Omental fat pad (tissue), 4 donors: ENCODE data around the gene SLC26A11. TPM values are rescaled to one million over a fixed set of nuclear protein-coding genes. Genes with fewer than 3 reads are reported as not detected.
"Not testable (repeated sequence)": the region's sequence is repeated elsewhere in the genome, so short reads cannot be mapped to it uniquely, and the experiment has no call there.

Experiments used
- ATAC-seq: fragments of 150-250 bp; one replicate; pipeline ENCODE4 v1.9.1; 2016; ENCODE audit warnings: mild to moderate bottlenecking, moderate library complexity; ENCODE audit not compliant: low FRiP score
- DNase-seq: peaks from one replicate; pipeline ENCODE4 v3.0.0-alpha.2; 2019; ENCODE audit warnings: low spot score
- CTCF ChIP-seq, 3 donors: fragments of 450-650 bp; IDR thresholded peaks; one replicate each; pipeline ENCODE4 v1.5.1; 2016 to 2017; ENCODE audit warnings: antibody characterized with exemption in 3 of 3, mild to moderate bottlenecking in 3 of 3, moderate library complexity in 2 of 3
- total RNA-seq, 4 donors: library from RNA; depleted of rRNA; stranded (reverse); fragments of >200 nt; gene quantifications; one replicate each; pipeline ENCODE4 v1.1.0, GENCODE V29; 2016

The SLC26A11 gene
- total RNA-seq, 4 donors from 2014 or later: 9.1 to 18.9 (median 11.3) TPM

GRCh38 chr17:80296221-80296620 is 76.0 kb downstream of the SLC26A11 start:
- no peak for DNase-seq
- TF ChIP-seq CTCF (IDR thresholded peaks at IDR 0.05): no peak
- no peak for ATAC-seq

- ATAC-seq: no peak
- no peak for TF ChIP-seq CTCF (IDR thresholded peaks at IDR 0.05)
- DNase-seq: no peak
Measured at GRCh38 chr17:80297996-80298560, 77.9 kb downstream of the SLC26A11 start.

- DNase-seq, ATAC-seq: not testable (repeated sequence)
Measured at GRCh38 chr17:80299350-80300100, 79.3 kb downstream of the SLC26A11 start.

GRCh38 chr17:80300756-80301155 is 80.5 kb downstream of the SLC26A11 start:
- not testable (repeated sequence) for ATAC-seq, DNase-seq

Other genes starting within 250 kb of the SLC26A11 start
- 10 to 100 TPM; 46.1 to 97.9 (median 65.3) TPM for gene TBC1D16, start 184.6 kb upstream of the SLC26A11 start, total RNA-seq
- gene CCDC40, start 183.8 kb upstream of the SLC26A11 start, total RNA-seq: 1 to 10 TPM; 3.5 to 8.8 (median 5.3) TPM
- 10 to 100 TPM; 52.8 to 83.0 (median 64.8) TPM for gene GAA, start 118.8 kb upstream of the SLC26A11 start, total RNA-seq
- 100 to 1,000 TPM in 2 of 4 donors, 10 to 100 TPM in 2; 49.0 to 218 (median 112) TPM for gene EIF4A3, start 73.3 kb upstream of the SLC26A11 start, total RNA-seq
- gene CARD14, start 50.4 kb upstream of the SLC26A11 start, total RNA-seq: under 1 TPM in 2 of 4 donors, not detected in 2; 0.37 to 0.63 TPM
- gene SGSH, start 94 bp upstream of the SLC26A11 start, total RNA-seq: 10 to 100 TPM; 16.2 to 32.2 (median 28.0) TPM
- 100 to 1,000 TPM in 2 of 4 donors, 10 to 100 TPM in 2; 83.6 to 205 (median 103) TPM for gene RNF213, start 40.4 kb downstream of the SLC26A11 start, total RNA-seq
- gene ENDOV, start 194.7 kb downstream of the SLC26A11 start, total RNA-seq: 10 to 100 TPM in 1 of 4 donors, 1 to 10 TPM in 3; 6.9 to 16.6 (median 8.1) TPM